K562 treated with DMSO at 1 percent for 4 hours (cell line): ENCODE results near the gene ERBB4. TPM values are rescaled to one million over a fixed set of nuclear protein-coding genes. Genes with fewer than 3 reads are reported as not detected.

Source experiments
- total RNA-seq: library from RNA; unstranded; fragments of 300-600 nt; gene quantifications from 2 replicates; pipeline ENCODE4 v1.2.3, GENCODE V29; 2022; ENCODE audit not compliant: insufficient read depth

The ERBB4 gene
- total RNA-seq, result not detected in 2 replicates

GRCh38 chr2:212538305-212539071, at the start of gene ERBB4:
ERBB4 (minus strand) TSS chr2:212538802; CDS start chr2:212538530, 272 bp downstream.

